ENCODE measurements around the gene B9D1. TPM values are rescaled to one million over a fixed set of nuclear protein-coding genes. Genes with fewer than 3 reads are reported as not detected.

Gene B9D1
- total and polyA plus RNA-seq, 2 of the 13 experiments (the other 11 are each of a cell fraction or from before 2014, with no cell fraction given): 27.7 to 31.1 TPM

GRCh38 chr17:19379361-19380065 is 17.0 kb upstream of the B9D1 start:
- H3K9me3 ChIP-seq (ENCODE audit: low read length): no peaks in the 10 kb centered on the region
- DNase-seq (ENCODE audit: low spot score) (no peak), FAIRE-seq (no peak), ATAC-seq (no peak)
- no peak overlapping the region for H2AFZ ChIP-seq (ENCODE audit: low read length)
- POLR2A ChIA-PET: interaction anchor here (3.1 kb wide), 1 partner anchor 42 kb away, joined by 41 read pairs; no protein-coding TSS in a partner anchor
- peak overlapping the region; percentile 85 for H3K4me2 ChIP-seq (ENCODE audit: low read depth, low read length)
- H3K9ac ChIP-seq (ENCODE audit: insufficient read depth, low read depth, low read length): peak overlapping the region; percentile 81
- TF ChIP-seq ARNT (IDR thresholded peaks at IDR 0.05) (no peak), TBL1XR1 (IDR thresholded peaks at IDR 0.05; ENCODE audit: borderline replicate concordance, low read length, partially characterized antibody) (no peak), DPF2 (CRISPR knock-in tag; IDR thresholded peaks at IDR 0.05; ENCODE audit: borderline replicate concordance, low read depth) (no peak), ZNF292 (CRISPR knock-in tag; IDR thresholded peaks at IDR 0.05; ENCODE audit: borderline replicate concordance, low read depth) (no peak), ZNF12 (CRISPR knock-in tag; IDR thresholded peaks at IDR 0.05) (no peak), BATF2 (CRISPR knock-in tag; IDR thresholded peaks at IDR 0.05) (no peak), PBX2 (CRISPR knock-in tag; IDR thresholded peaks at IDR 0.05) (no peak), KMT2B (CRISPR knock-in tag; IDR thresholded peaks at IDR 0.05) (no peak), MLLT10 (CRISPR knock-in tag; IDR thresholded peaks at IDR 0.05) (no peak), NFE2 (CRISPR knock-in tag; IDR thresholded peaks at IDR 0.05) (no peak), NFYB (CRISPR knock-in tag; IDR thresholded peaks at IDR 0.05) (no peak), ZNF33A (CRISPR knock-in tag; IDR thresholded peaks at IDR 0.05; ENCODE audit: borderline replicate concordance) (no peak), ZNF703 (CRISPR knock-in tag; IDR thresholded peaks at IDR 0.05; ENCODE audit: borderline replicate concordance) (no peak), RBM39 (IDR thresholded peaks at IDR 0.05; ENCODE audit: low read depth, low read length, poor library complexity, severe bottlenecking) (no peak)
- in situ Hi-C loops (cut with HindIII; ENCODE audit: extremely low pct_ligation_motif_present, low pct_unique_long_range_greater_than_20kb) (no loop called here), intact Hi-C loops (cut with micrococcal nuclease; ENCODE audit: unreplicated experiment) (no loop called here)
- no peak overlapping the region for H3K27ac ChIP-seq (ENCODE audit: extremely low read length, insufficient read depth, low read length)
- H4K20me1 ChIP-seq (ENCODE audit: insufficient read depth, low read length): no peaks in the 10 kb centered on the region
- H3K4me3 ChIP-seq (replicated peaks in 1 of 3; ENCODE audit: insufficient read depth in 1 of 3, low read depth in 2 of 3, low read length in 3 of 3): peak overlapping the region; percentile 75 to 87 (median 82); a peak in 5 of 6 replicates
- CTCF ChIA-PET (ENCODE audit: low intra/inter-chr PET ratio, low total read pairs): no interaction called here
- H3K79me2 ChIP-seq (ENCODE audit: insufficient read depth, low read length): peaks cover 12% of the 10 kb centered on the region
- no TSS peak for BruUV-seq (replicated peaks)
- H3K4me1 ChIP-seq (ENCODE audit: insufficient read depth, low read length): peaks cover 33% of the 10 kb centered on the region
- peaks cover 0 to 2% of the 10 kb centered on the region in 2 experiments; a peak in 1 of 5 replicates for H3K27me3 ChIP-seq (ENCODE audit: control insufficient read depth in 1 of 2, insufficient read depth in 2 of 2, low read length in 2 of 2)
- WGBS (ENCODE audit: low lambda C conversion rate): 89% methylated on average over 13 of the region's 13 CpGs
- H3K36me3 ChIP-seq (replicated peaks in 1 of 2; ENCODE audit: control insufficient read depth in 1 of 2, insufficient read depth in 2 of 2, low read length in 2 of 2): peaks cover 13 to 35% of the 10 kb centered on the region in 2 experiments
